H9 (cell line): ENCODE results near the gene OR2V1. TPM values are rescaled to one million over a fixed set of nuclear protein-coding genes. Genes with fewer than 3 reads are reported as not detected.

Experiments
- DNase-seq: peaks from one replicate; pipeline ENCODE4 v3.0.0-alpha.2; 2017
- H2AFZ ChIP-seq: one replicate; pipeline ENCODE4 v1.6.1; 2013; ENCODE audit warnings: mild to moderate bottlenecking, low read length, control low read depth, moderate library complexity
- H2AK5ac ChIP-seq: 2 replicates; pipeline ENCODE4 v1.6.1; 2013; ENCODE audit warnings: low read length, control low read depth, mixed read lengths; ENCODE audit not compliant: insufficient read length
- H2BK120ac ChIP-seq: one replicate; pipeline ENCODE4 v1.6.1; 2013; ENCODE audit warnings: low read depth, mild to moderate bottlenecking, low read length, control low read depth, inconsistent platforms; ENCODE audit not compliant: poor library complexity, severe bottlenecking
- H2BK12ac ChIP-seq: 2 replicates; pipeline ENCODE4 v1.6.1; 2013; ENCODE audit warnings: low read length, control low read depth, mixed read lengths, low read depth; ENCODE audit not compliant: insufficient read length
- H2BK15ac ChIP-seq: 2 replicates; pipeline ENCODE4 v1.6.1; 2013; ENCODE audit warnings: low read depth, low read length, control low read depth
- H2BK20ac ChIP-seq: one replicate; pipeline ENCODE4 v1.6.1; 2013; ENCODE audit warnings: low read depth, mild to moderate bottlenecking, low read length, control low read depth, inconsistent platforms; ENCODE audit not compliant: poor library complexity, severe bottlenecking
- H2BK5ac ChIP-seq: 2 replicates; pipeline ENCODE4 v1.6.1; 2013; ENCODE audit warnings: low read length, control low read depth, mixed read lengths; ENCODE audit not compliant: insufficient read length
- H3K14ac ChIP-seq: 2 replicates; pipeline ENCODE4 v1.6.1; 2013; ENCODE audit warnings: low read length, control low read depth; ENCODE audit not compliant: insufficient read depth
- H3K18ac ChIP-seq: 2 replicates; pipeline ENCODE4 v1.6.1; 2013; ENCODE audit warnings: low read depth, mild to moderate bottlenecking, mixed read lengths, low read length, control low read depth; ENCODE audit not compliant: insufficient read length
- H3K23ac ChIP-seq: 2 replicates; pipeline ENCODE4 v1.6.1; 2013; ENCODE audit warnings: low read length, control low read depth, mixed read lengths, low read depth; ENCODE audit not compliant: insufficient read length
- H3K23me2 ChIP-seq: 2 replicates; pipeline ENCODE4 v1.6.1; 2013; ENCODE audit warnings: low read depth, mild to moderate bottlenecking, mixed read lengths, low read length, control low read depth; ENCODE audit not compliant: insufficient read length, poor library complexity, severe bottlenecking
- H3K27ac ChIP-seq: 2 replicates; pipeline ENCODE4 v1.5.1; 2013; ENCODE audit warnings: low read length, control low read depth, mixed read lengths, low read depth; ENCODE audit not compliant: insufficient read length
- H3K27me3 ChIP-seq: 2 replicates; pipeline ENCODE4 v1.6.1; 2013; ENCODE audit warnings: low read length, control low read depth, inconsistent platforms; ENCODE audit not compliant: insufficient read depth
- H3K4ac ChIP-seq: 2 replicates; pipeline ENCODE4 v1.6.1; 2013; ENCODE audit warnings: low read depth, mild to moderate bottlenecking, control low read depth, inconsistent platforms, low read length, moderate library complexity
- H3K4me1 ChIP-seq: 2 replicates; pipeline ENCODE4 v1.6.1; 2013; ENCODE audit warnings: low read length, control low read depth, inconsistent platforms; ENCODE audit not compliant: insufficient read depth
- H3K4me2 ChIP-seq: 2 replicates; pipeline ENCODE4 v1.6.1; 2013; ENCODE audit warnings: low read length, control low read depth, mixed read lengths; ENCODE audit not compliant: insufficient read length, insufficient read depth
- H3K56ac ChIP-seq: 2 replicates; pipeline ENCODE4 v1.6.1; 2013; ENCODE audit warnings: low read depth, mild to moderate bottlenecking, mixed read lengths, low read length, control low read depth; ENCODE audit not compliant: insufficient read length
- H3K79me1 ChIP-seq: 2 replicates; pipeline ENCODE4 v1.6.1; 2013; ENCODE audit warnings: low read depth, mild to moderate bottlenecking, moderate library complexity, low read length, control low read depth, inconsistent platforms; ENCODE audit not compliant: insufficient read depth, poor library complexity, severe bottlenecking
- H3K79me2 ChIP-seq: 2 replicates; pipeline ENCODE4 v1.6.1; 2013; ENCODE audit warnings: low read length, control low read depth, inconsistent platforms; ENCODE audit not compliant: insufficient read depth
- H3K9ac ChIP-seq: 2 replicates; pipeline ENCODE4 v1.6.1; 2013; ENCODE audit warnings: low read length, control low read depth, mixed read lengths; ENCODE audit not compliant: insufficient read length; ENCODE audit errors: extremely low read depth
- H3K9me3 ChIP-seq: one replicate; pipeline ENCODE4 v1.6.1; 2013; ENCODE audit warnings: low read depth, low read length, inconsistent platforms; ENCODE audit not compliant: control insufficient read depth
- H3T11ph ChIP-seq: one replicate; pipeline ENCODE4 v1.6.1; 2013; ENCODE audit warnings: mild to moderate bottlenecking, low read length, control low read depth, inconsistent platforms
- H4K20me1 ChIP-seq: one replicate; pipeline ENCODE4 v1.6.1; 2013; ENCODE audit not compliant: control insufficient read depth, insufficient read length, insufficient read depth
- H4K5ac ChIP-seq: 2 replicates; pipeline ENCODE4 v1.6.1; 2013; ENCODE audit warnings: low read depth, mild to moderate bottlenecking, mixed read lengths, low read length, control low read depth; ENCODE audit not compliant: insufficient read length
- H4K8ac ChIP-seq: replicated peaks from 2 replicates; pipeline ENCODE4 v1.6.1; 2013; ENCODE audit warnings: low read length, control low read depth, mixed read lengths, low read depth; ENCODE audit not compliant: insufficient read length
- H4K91ac ChIP-seq: 2 replicates; pipeline ENCODE4 v1.6.1; 2013; ENCODE audit warnings: low read depth, mild to moderate bottlenecking, moderate library complexity, mixed read lengths, low read length, control low read depth; ENCODE audit not compliant: insufficient read length
- H3K27ac Mint-ChIP-seq, 3 experiments: 2 replicates in 2 of 3; 3 replicates in 1 of 3; pipeline ENCODE4 v1.8.0; 2020 to 2021; ENCODE audit warnings: mixed read lengths in 3 of 3, mild to moderate bottlenecking in 1 of 3, moderate library complexity in 1 of 3
- H3K27me3 Mint-ChIP-seq: 2 replicates; pipeline ENCODE4 v1.8.0; 2021; ENCODE audit warnings: low read depth, mild to moderate bottlenecking, moderate library complexity, mixed read lengths
- H3K36me3 Mint-ChIP-seq, 3 experiments: 2 replicates in 2 of 3; 3 replicates in 1 of 3; pipeline ENCODE4 v1.8.0; 2020 to 2021; ENCODE audit warnings: low read depth in 3 of 3, mixed read lengths in 3 of 3; ENCODE audit not compliant: insufficient read depth in 1 of 3
- H3K4me1 Mint-ChIP-seq, 2 experiments: 2 replicates each; pipeline ENCODE4 v1.8.0; 2020; ENCODE audit warnings: mixed read lengths in 2 of 2
- H3K4me3 Mint-ChIP-seq, 2 experiments: 2 replicates in 1 of 2; 3 replicates in 1 of 2; pipeline ENCODE4 v1.8.0; 2020 to 2021; ENCODE audit warnings: mild to moderate bottlenecking in 2 of 2, mixed read lengths in 2 of 2, moderate library complexity in 1 of 2
- H3K9me3 Mint-ChIP-seq, 2 experiments: 2 replicates in 1 of 2; 3 replicates in 1 of 2; pipeline ENCODE4 v1.8.0; 2020; ENCODE audit warnings: mild to moderate bottlenecking in 2 of 2, mixed read lengths in 2 of 2, moderate library complexity in 1 of 2
- CTCF ChIP-seq: fragments of 200-600 bp; sonication (generic); conservative IDR thresholded peaks from 3 replicates; pipeline ENCODE4 v1.8.0; 2021; ENCODE audit warnings: antibody characterized with exemption, mild to moderate bottlenecking
- whole genome bisulfite sequencing: extraction: QIAGEN DNeasy Blood & Tissue Kit; methylation state at CpG from one replicate; pipeline ENCODE4 v1.1.7; 2013; ENCODE audit warnings: missing lambda C conversion rate, low lambda C conversion rate, mixed read lengths; ENCODE audit not compliant: insufficient read length; ENCODE audit errors: extremely low coverage; 5-methylcytosine and 5-hydroxymethylcytosine counted together
- total RNA-seq: library from RNA; stranded (reverse); gene quantifications from 2 replicates; pipeline ENCODE4 v1.2.1, GENCODE V29; 2021

Gene OR2V1
- total RNA-seq, 1 experiment from 2014 or later = not detected

GRCh38 chr5:181088289-181088688 lies 42.7 kb downstream of the OR2V1 start:
- Histone ChIP-seq H3K9ac (no peak overlapping the region), H3K18ac (no peak overlapping the region), H2BK5ac (no peak overlapping the region), H2BK15ac (no peak overlapping the region), H4K91ac (no peak overlapping the region), H3K4me1 (0 out of 2 replicates have a peak, but pooled peaks cover 2% of the 10 kb centered on the region), H3K9me3 (no peaks in the 10 kb centered on the region), H3K14ac (no peak overlapping the region), H3K23me2 (no peaks in the 10 kb centered on the region), H2BK12ac (no peak overlapping the region), H2AK5ac (no peak overlapping the region), H2BK20ac (no peak overlapping the region), H3K27ac (no peak overlapping the region), H3K79me1 (no peaks in the 10 kb centered on the region), H4K8ac (no peak overlapping the region), H3K4ac (no peak overlapping the region), H3K4me2 (no peak overlapping the region), H2BK120ac (no peak overlapping the region), H3K27me3 (no peaks in the 10 kb centered on the region; the same call in 1 of the 2 replicates), H4K5ac (no peak overlapping the region), H3K79me2 (no peaks in the 10 kb centered on the region), H3T11ph (no peak overlapping the region), H3K23ac (no peak overlapping the region), H4K20me1 (no peaks in the 10 kb centered on the region), H2AFZ (no peak overlapping the region), H3K56ac (no peak overlapping the region)
- Mint-ChIP-seq H3K4me3 (no peak overlapping the region; a peak in 1 of 5 replicates), H3K27ac (no peak overlapping the region), H3K36me3 (no peaks in the 10 kb centered on the region), H3K9me3 (no peaks in the 10 kb centered on the region), H3K4me1 (peaks cover 11 to 18% of the 10 kb centered on the region in 2 experiments; a peak in 3 of 4 replicates), H3K27me3 (peaks cover 37% of the 10 kb centered on the region)
- DNase-seq = peak; percentile 76
- no CpG with 5 or more reads among the region's 10 CpGs for WGBS
- TF ChIP-seq CTCF = peak; percentile 77
